ENCODE data around the gene OR5C1. TPM values are rescaled to one million over a fixed set of nuclear protein-coding genes. Genes with fewer than 3 reads are reported as not detected.
A peak's percentile ranks its signal among the peaks of the same experiment; 100 is the strongest.

Gene OR5C1
- total RNA-seq, 1 experiment from 2014 or later = not detected

DNA sequence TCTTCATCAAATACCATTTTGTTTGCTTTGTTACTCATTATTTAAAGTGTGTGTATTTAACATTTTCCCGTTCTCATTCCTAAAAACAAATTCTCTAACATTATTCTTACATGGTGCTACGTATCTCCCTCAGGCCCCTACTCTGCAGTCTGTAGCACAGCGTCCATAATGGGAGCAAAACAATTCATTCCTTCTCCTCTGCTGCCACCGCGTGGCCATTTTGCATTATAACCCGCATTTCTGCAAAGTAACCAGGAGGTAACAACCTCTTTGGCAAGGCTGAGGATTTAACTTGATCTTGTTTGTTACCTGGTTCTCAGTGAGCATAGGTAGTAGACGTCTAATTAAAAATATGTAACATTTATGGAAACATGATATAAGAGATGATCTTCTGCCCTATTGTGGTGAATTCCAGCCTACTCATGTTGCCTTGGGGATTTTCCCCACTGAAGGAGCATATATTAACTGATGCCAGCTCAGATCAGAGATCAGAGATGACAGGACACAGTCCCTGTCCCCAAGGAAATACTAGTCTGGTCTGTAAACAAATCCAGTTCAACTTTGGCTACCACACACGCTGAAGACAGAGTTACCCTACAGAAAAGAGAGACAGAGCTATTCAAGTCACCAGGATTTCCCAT is 21.7 kb downstream of the OR5C1 start:
- Histone ChIP-seq H2BK12ac (ENCODE audit: insufficient read length, low read depth, low read length) (no peak overlapping the region), H3K18ac (ENCODE audit: insufficient read length, low read depth, low read length) (no peak overlapping the region), H2BK5ac (ENCODE audit: insufficient read length, low read length) (no peak overlapping the region), H2AK5ac (ENCODE audit: insufficient read length, low read length) (no peak overlapping the region), H3T11ph (ENCODE audit: low read length) (no peak overlapping the region), H2BK20ac (ENCODE audit: low read depth, low read length, poor library complexity, severe bottlenecking) (no peak overlapping the region), H2BK15ac (ENCODE audit: low read depth, low read length) (no peak overlapping the region), H2BK120ac (ENCODE audit: low read depth, low read length, poor library complexity, severe bottlenecking) (no peak overlapping the region), H3K9me3 (ENCODE audit: control insufficient read depth, low read depth, low read length) (peaks cover 7% of the 10 kb centered on the region), H3K56ac (ENCODE audit: insufficient read length, low read depth, low read length) (no peak overlapping the region), H3K14ac (ENCODE audit: insufficient read depth, low read length) (no peak overlapping the region), H4K91ac (ENCODE audit: insufficient read length, low read depth, low read length) (no peak overlapping the region), H3K79me1 (ENCODE audit: insufficient read depth, low read depth, low read length, poor library complexity, severe bottlenecking) (no peaks in the 10 kb centered on the region), H3K9ac (ENCODE audit: extremely low read depth, insufficient read length, low read length) (no peak overlapping the region), H3K27ac (ENCODE audit: insufficient read length, low read depth, low read length) (no peak overlapping the region), H4K5ac (ENCODE audit: insufficient read length, low read depth, low read length) (no peak overlapping the region), H4K20me1 (ENCODE audit: control insufficient read depth, insufficient read depth, insufficient read length) (peaks cover 3% of the 10 kb centered on the region), H3K23ac (ENCODE audit: insufficient read length, low read depth, low read length) (no peak overlapping the region), H3K23me2 (ENCODE audit: insufficient read length, low read depth, low read length, poor library complexity, severe bottlenecking) (no peaks in the 10 kb centered on the region), H3K4ac (ENCODE audit: low read depth, low read length) (no peak overlapping the region), H2AFZ (ENCODE audit: low read length) (no peak overlapping the region), H3K4me1 (ENCODE audit: insufficient read depth, low read length) (no peaks in the 10 kb centered on the region; the same call in 1 of the 2 replicates), H4K8ac (replicated peaks; ENCODE audit: insufficient read length, low read depth, low read length) (no peak overlapping the region), H3K27me3 (ENCODE audit: insufficient read depth, low read length) (no peaks in the 10 kb centered on the region), H3K79me2 (ENCODE audit: insufficient read depth, low read length) (no peaks in the 10 kb centered on the region), H3K4me2 (ENCODE audit: insufficient read depth, insufficient read length, low read length) (no peak overlapping the region)
- DNase-seq = peak; percentile 74
- H3K4me3 Mint-ChIP-seq = no peak overlapping the region
- H3K4me1 Mint-ChIP-seq = no peaks in the 10 kb centered on the region; a peak in 2 of 4 replicates
- no CpG with 5 or more reads among the region's 8 CpGs for WGBS (ENCODE audit: extremely low coverage, insufficient read length, low lambda C conversion rate)
- H3K36me3 Mint-ChIP-seq (ENCODE audit: insufficient read depth in 1 of 3, low read depth in 3 of 3) = peaks cover 2 to 6% (median 5%) of the 10 kb centered on the region in 3 experiments; a peak in 6 of 7 replicates
- H3K27me3 Mint-ChIP-seq (ENCODE audit: low read depth) = no peaks in the 10 kb centered on the region; the same call in 1 of the 2 replicates
- TF ChIP-seq, protein P1, sequence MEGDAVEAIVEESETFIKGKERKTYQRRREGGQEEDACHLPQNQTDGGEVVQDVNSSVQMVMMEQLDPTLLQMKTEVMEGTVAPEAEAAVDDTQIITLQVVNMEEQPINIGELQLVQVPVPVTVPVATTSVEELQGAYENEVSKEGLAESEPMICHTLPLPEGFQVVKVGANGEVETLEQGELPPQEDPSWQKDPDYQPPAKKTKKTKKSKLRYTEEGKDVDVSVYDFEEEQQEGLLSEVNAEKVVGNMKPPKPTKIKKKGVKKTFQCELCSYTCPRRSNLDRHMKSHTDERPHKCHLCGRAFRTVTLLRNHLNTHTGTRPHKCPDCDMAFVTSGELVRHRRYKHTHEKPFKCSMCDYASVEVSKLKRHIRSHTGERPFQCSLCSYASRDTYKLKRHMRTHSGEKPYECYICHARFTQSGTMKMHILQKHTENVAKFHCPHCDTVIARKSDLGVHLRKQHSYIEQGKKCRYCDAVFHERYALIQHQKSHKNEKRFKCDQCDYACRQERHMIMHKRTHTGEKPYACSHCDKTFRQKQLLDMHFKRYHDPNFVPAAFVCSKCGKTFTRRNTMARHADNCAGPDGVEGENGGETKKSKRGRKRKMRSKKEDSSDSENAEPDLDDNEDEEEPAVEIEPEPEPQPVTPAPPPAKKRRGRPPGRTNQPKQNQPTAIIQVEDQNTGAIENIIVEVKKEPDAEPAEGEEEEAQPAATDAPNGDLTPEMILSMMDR (conservative IDR thresholded peaks at IDR 0.05) = peak; percentile 89
- peaks cover 15 to 18% of the 10 kb centered on the region in 2 experiments for H3K9me3 Mint-ChIP-seq
- H3K27ac Mint-ChIP-seq = no peak overlapping the region

All from H9 (cell line).